Neural progenitor cell (in vitro differentiated cells): ENCODE data around the gene SEMA4G.

Source experiments
- EZH2 ChIP-seq: fragments of 200-600 bp; sonication (generic); IDR thresholded peaks from 2 replicates; pipeline ENCODE4 v1.6.1; 2017; ENCODE audit warnings: antibody characterized with exemption, mild to moderate bottlenecking, moderate library complexity
- TF ChIP-seq, protein P1 (sequence below): fragments of 200-600 bp; sonication (generic); IDR thresholded peaks from 2 replicates; pipeline ENCODE4 v1.5.1; 2017; ENCODE audit warnings: antibody characterized with exemption, mild to moderate bottlenecking

DNA sequence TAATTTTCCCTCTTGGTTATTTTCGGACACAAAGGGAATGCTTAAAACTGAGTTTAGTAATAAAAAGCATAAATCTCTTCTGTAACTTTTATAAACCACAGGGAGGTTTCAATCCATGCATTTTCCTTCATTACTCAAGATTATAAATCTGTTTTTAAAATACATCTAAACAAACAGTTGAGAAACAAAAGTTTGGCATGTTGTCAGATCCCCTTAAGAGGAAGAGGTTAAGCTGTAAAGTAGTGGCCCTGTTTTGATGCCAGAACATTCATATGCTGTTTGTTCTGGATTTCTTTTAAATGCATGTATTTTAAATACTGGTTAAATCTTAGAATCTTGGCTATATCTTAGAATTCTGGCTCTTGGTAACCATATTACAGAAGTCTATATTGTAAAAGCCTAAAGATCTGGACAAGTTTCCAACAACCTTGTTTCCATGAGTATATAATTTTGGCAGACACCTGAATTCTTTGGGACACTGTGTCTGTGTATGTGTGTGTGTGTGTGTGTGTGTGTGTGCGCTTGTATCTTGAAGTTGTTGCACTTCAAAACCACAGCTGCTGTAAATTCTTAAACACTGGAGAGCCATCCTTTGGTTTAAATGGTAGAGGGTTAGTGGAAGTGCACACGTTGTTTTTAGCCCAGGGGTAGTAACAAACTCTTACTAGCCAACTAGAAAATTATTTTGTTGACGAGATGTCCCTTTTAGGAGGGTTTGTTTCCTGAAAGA, 6.8 kb upstream of the SEMA4G start:
- TF ChIP-seq, protein P1, sequence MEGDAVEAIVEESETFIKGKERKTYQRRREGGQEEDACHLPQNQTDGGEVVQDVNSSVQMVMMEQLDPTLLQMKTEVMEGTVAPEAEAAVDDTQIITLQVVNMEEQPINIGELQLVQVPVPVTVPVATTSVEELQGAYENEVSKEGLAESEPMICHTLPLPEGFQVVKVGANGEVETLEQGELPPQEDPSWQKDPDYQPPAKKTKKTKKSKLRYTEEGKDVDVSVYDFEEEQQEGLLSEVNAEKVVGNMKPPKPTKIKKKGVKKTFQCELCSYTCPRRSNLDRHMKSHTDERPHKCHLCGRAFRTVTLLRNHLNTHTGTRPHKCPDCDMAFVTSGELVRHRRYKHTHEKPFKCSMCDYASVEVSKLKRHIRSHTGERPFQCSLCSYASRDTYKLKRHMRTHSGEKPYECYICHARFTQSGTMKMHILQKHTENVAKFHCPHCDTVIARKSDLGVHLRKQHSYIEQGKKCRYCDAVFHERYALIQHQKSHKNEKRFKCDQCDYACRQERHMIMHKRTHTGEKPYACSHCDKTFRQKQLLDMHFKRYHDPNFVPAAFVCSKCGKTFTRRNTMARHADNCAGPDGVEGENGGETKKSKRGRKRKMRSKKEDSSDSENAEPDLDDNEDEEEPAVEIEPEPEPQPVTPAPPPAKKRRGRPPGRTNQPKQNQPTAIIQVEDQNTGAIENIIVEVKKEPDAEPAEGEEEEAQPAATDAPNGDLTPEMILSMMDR: no peak
- TF ChIP-seq EZH2: no peak
